NCI-H1105 (cell line): ENCODE results near the gene AGAP4.
"Not testable (repeated sequence)": the region's sequence is repeated elsewhere in the genome, so short reads cannot be mapped to it uniquely, and the experiment has no call there.

ENCODE experiments used
- DNase-seq: peaks from one replicate; lab custom pipeline; 2025; lab: John Stamatoyannopoulos, UW

AGAP4 gene

DNA sequence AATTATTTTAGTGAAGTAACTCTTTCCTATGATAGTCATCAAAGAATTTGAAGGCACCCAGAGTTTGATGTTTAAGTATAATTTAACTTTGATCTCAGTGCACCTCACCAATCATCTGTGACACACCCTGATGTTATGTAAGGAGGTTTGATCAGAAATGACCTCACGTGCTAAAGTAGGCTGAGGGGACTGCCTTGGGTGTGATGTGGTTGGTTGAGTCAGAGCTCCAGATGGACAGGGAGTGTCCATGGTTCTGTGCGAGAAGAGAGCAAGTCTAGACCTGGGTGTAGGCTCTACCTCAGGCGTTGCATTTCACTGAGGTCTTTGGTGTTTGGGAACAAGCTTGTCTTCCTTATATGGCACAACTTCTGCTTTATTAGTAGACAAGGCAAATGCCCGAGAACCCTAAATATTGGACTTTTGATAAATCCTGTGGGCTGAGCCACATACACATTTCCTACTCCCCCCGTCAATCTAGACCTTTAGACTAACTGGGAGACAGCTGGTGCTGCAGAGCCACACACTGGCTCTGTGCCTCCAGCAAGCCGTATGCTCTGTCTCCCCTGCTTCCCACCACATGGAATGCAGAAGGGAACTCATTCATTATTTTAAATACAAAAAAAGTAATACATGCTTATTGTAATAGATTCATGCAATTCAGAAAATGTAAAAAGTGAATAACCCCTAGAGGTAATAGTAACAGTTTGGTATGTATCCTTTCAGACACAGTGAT, 56.4 kb downstream of the AGAP4 start:
- not testable (repeated sequence) for DNase-seq

DNA sequence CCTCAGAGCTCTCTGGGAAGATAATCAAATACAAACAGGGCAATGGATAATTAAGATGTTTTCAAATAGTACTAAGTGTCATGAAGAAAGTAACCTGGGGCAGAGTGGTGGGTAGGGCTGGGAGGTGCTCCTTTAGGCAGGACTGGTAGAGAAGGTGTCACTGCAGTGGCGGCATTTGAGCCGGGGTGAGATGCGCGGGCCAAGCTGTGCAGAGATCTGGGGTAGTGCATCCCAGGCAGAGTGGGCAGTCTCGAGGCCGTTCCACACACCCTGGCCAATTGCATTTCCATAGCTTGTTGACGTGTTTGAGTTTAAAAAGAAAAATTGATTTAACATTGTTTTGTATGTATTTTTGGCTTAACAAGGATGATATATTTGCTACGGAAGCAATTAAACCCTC, 57.3 kb downstream of the AGAP4 start:
- not testable (repeated sequence) for DNase-seq

- not testable (repeated sequence) for DNase-seq
Measured at GRCh38 chr10:45787212-45787741, 60.0 kb downstream of the AGAP4 start.

DNA sequence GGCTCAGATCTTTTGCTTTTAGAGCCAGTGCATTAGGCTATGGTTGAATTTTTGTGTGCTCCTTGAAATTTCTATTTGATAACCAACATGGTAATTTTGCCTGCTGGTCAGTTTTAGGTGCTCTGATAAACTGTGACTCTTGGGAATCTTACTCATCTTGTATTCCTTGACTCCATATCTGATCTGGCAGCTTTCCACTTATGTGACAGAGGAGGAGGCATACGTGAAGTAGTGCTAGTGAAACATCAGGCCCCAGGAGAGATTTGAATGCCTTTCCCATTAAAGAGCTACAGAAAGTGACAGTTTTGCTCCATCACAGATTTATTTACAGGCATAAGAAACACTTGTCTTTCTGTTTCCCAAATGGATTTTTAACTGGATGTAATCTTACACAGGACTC, 61.1 kb downstream of the AGAP4 start:
- DNase-seq = not testable (repeated sequence)
